ENCODE data around the gene CIDEC. TPM values are rescaled to one million over a fixed set of nuclear protein-coding genes. Genes with fewer than 3 reads are reported as not detected.

Gene CIDEC
- total RNA-seq, 1 experiment from 2014 or later, result not detected

DNA sequence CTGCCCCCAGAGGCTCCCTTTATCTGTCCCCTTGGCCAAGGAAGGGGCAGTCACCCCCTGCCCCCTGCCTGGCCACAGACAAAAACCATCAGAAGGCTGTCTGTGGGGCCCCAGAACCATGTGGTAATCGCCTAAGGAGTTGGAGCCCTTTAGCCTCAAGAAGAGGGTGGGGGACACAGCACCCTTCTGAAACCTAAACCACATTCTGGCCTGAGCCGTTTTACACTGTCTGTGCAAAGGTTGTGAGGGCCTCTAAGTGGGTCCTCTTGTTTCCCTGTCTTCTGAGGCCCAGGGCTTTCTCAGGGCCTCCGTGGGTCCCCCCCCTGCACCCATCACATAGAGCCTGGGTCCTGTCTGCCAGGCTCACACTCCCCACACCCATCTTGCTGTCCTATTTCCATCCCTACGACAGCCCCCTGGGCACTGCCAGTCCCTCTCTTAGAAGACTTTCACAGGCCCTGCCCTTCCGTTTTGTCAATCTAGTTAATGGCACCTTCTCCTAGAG lies 18.4 kb downstream of the CIDEC start:
- CTCF ChIA-PET, result no interaction called here
- intact Hi-C loops (cut with micrococcal nuclease; ENCODE audit: unreplicated experiment), result no loop called here

DNA sequence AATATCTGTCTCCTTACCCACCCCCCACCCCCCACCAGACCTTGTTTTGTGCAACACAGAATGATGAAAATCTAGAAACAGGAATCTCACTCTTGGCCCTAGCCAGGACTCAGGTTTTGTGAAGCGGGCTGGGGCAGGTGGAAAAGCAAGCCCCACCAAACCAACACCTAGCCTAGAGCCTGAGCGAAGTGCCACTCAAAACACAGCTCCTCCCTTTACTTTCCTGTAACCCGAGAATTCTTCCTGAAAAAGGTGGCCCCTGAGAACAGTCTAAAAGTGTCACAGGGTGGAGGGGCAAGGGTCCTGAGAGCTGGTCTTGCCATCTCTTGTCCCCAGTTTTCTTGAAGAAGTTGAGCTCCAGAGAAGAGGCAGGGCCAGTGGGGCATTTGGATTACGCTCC lies 18.9 kb downstream of the CIDEC start:
- POLR2A ChIA-PET, result no interaction called here
- Histone ChIP-seq H3K9me3 (ENCODE audit: control insufficient read depth, insufficient read depth, low read depth, low read length) (no peaks in the 10 kb centered on the region), H3K4me1 (ENCODE audit: control insufficient read depth, insufficient read depth, low read length) (peaks cover 6% of the 10 kb centered on the region; the same call in 1 of the 2 replicates), H3K27me3 (ENCODE audit: control insufficient read depth, insufficient read depth, low read length) (no peaks in the 10 kb centered on the region), H3K36me3 (ENCODE audit: control insufficient read depth, insufficient read depth, low read length) (no peaks in the 10 kb centered on the region), H3K27ac (ENCODE audit: low read length) (no peak overlapping the region), H3K4me3 (ENCODE audit: low read depth in 2 of 2, low read length in 2 of 2) (no peak overlapping the region)
- ATAC-seq, result no peak
- TF ChIP-seq TCF7L2 (IDR thresholded peaks at IDR 0.05; ENCODE audit: low read depth, low read length), result no peak
- no peak for TF ChIP-seq POLR2AphosphoS5 (IDR thresholded peaks at IDR 0.05; ENCODE audit: low read depth, low read length)
- TF ChIP-seq, protein P1, sequence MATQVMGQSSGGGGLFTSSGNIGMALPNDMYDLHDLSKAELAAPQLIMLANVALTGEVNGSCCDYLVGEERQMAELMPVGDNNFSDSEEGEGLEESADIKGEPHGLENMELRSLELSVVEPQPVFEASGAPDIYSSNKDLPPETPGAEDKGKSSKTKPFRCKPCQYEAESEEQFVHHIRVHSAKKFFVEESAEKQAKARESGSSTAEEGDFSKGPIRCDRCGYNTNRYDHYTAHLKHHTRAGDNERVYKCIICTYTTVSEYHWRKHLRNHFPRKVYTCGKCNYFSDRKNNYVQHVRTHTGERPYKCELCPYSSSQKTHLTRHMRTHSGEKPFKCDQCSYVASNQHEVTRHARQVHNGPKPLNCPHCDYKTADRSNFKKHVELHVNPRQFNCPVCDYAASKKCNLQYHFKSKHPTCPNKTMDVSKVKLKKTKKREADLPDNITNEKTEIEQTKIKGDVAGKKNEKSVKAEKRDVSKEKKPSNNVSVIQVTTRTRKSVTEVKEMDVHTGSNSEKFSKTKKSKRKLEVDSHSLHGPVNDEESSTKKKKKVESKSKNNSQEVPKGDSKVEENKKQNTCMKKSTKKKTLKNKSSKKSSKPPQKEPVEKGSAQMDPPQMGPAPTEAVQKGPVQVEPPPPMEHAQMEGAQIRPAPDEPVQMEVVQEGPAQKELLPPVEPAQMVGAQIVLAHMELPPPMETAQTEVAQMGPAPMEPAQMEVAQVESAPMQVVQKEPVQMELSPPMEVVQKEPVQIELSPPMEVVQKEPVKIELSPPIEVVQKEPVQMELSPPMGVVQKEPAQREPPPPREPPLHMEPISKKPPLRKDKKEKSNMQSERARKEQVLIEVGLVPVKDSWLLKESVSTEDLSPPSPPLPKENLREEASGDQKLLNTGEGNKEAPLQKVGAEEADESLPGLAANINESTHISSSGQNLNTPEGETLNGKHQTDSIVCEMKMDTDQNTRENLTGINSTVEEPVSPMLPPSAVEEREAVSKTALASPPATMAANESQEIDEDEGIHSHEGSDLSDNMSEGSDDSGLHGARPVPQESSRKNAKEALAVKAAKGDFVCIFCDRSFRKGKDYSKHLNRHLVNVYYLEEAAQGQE (IDR thresholded peaks at IDR 0.05; ENCODE audit: insufficient read depth in 1 of 2, low read depth in 2 of 2, low read length in 1 of 2), result no peak
- in situ Hi-C loops (cut with HindIII; ENCODE audit: low pct_unique_long_range_greater_than_20kb, low sequenced_read_pairs) (no loop called here), intact Hi-C loops (cut with micrococcal nuclease; ENCODE audit: unreplicated experiment) (no loop called here)
- no peak for DNase-seq (ENCODE audit: low read depth, low spot score)
- CTCF ChIA-PET, result no interaction called here
- no TSS peak for BruUV-seq (replicated peaks)

More for the DNA sequence above, 18.4 kb downstream of the CIDEC start:
- TF ChIP-seq, protein P1 (IDR thresholded peaks at IDR 0.05; ENCODE audit: insufficient read depth in 1 of 2, low read depth in 2 of 2, low read length in 1 of 2), result no peak
- TF ChIP-seq TCF7L2 (IDR thresholded peaks at IDR 0.05; ENCODE audit: low read depth, low read length) (no peak), SIN3A (IDR thresholded peaks at IDR 0.05; ENCODE audit: borderline replicate concordance, insufficient read depth, low read depth, low read length) (no peak), POLR2AphosphoS5 (IDR thresholded peaks at IDR 0.05; ENCODE audit: low read depth, low read length) (no peak)
- TF ChIP-seq, protein P2, sequence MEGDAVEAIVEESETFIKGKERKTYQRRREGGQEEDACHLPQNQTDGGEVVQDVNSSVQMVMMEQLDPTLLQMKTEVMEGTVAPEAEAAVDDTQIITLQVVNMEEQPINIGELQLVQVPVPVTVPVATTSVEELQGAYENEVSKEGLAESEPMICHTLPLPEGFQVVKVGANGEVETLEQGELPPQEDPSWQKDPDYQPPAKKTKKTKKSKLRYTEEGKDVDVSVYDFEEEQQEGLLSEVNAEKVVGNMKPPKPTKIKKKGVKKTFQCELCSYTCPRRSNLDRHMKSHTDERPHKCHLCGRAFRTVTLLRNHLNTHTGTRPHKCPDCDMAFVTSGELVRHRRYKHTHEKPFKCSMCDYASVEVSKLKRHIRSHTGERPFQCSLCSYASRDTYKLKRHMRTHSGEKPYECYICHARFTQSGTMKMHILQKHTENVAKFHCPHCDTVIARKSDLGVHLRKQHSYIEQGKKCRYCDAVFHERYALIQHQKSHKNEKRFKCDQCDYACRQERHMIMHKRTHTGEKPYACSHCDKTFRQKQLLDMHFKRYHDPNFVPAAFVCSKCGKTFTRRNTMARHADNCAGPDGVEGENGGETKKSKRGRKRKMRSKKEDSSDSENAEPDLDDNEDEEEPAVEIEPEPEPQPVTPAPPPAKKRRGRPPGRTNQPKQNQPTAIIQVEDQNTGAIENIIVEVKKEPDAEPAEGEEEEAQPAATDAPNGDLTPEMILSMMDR (IDR thresholded peaks at IDR 0.05), result no peak
- DNase-seq (ENCODE audit: low read depth, low spot score) (no peak), ATAC-seq (no peak)
- BruUV-seq (replicated peaks), result no TSS peak
- Histone ChIP-seq H3K36me3 (ENCODE audit: control insufficient read depth, insufficient read depth, low read length) (no peaks in the 10 kb centered on the region), H3K4me3 (ENCODE audit: low read depth in 2 of 2, low read length in 2 of 2) (no peak overlapping the region), H3K27me3 (ENCODE audit: control insufficient read depth, insufficient read depth, low read length) (no peaks in the 10 kb centered on the region), H3K9me3 (ENCODE audit: control insufficient read depth, insufficient read depth, low read depth, low read length) (no peaks in the 10 kb centered on the region), H3K27ac (ENCODE audit: low read length) (no peak overlapping the region), H3K4me1 (ENCODE audit: control insufficient read depth, insufficient read depth, low read length) (peaks cover 6% of the 10 kb centered on the region; the same call in 1 of the 2 replicates)
- in situ Hi-C loops (cut with HindIII; ENCODE audit: low pct_unique_long_range_greater_than_20kb, low sequenced_read_pairs), result no loop called here
- POLR2A ChIA-PET, result no interaction called here
